Colonic mucosa (tissue), 4 donors: ENCODE results near the gene NUDCD2. TPM values are rescaled to one million over a fixed set of nuclear protein-coding genes. Genes with fewer than 3 reads are reported as not detected.

Experiments used
- DNase-seq: peaks from one replicate; pipeline ENCODE4 v3.0.0-alpha.2; 2020
- H3K27ac ChIP-seq: fragments of 200-600 bp; one replicate; pipeline ENCODE4 v1.8.0; 2021
- H3K27me3 ChIP-seq: fragments of 200-600 bp; one replicate; pipeline ENCODE4 v1.8.0; 2021
- H3K36me3 ChIP-seq: fragments of 200-600 bp; one replicate; pipeline ENCODE4 v1.8.0; 2021
- H3K4me1 ChIP-seq: fragments of 200-600 bp; one replicate; pipeline ENCODE4 v1.8.0; 2021; ENCODE audit warnings: mild to moderate bottlenecking
- H3K4me3 ChIP-seq: fragments of 200-600 bp; one replicate; pipeline ENCODE4 v1.8.0; 2021
- H3K9ac ChIP-seq, 2 donors: one replicate each; pipeline ENCODE4 v1.7.0; 2013; ENCODE audit warnings: control low read depth in 2 of 2, low read depth in 2 of 2, low read length in 2 of 2
- H3K9me3 ChIP-seq: fragments of 200-600 bp; one replicate; pipeline ENCODE4 v1.8.0; 2021
- intact Hi-C: fragments of 100-400 bp; cut with DNase I; formaldehyde crosslinking; loops from one replicate; pipeline ENCODE4 v1.14.1; 2022
- total RNA-seq, 2 donors: library from RNA; stranded (reverse); fragmentation: NEBNext Ultra II Directional in 1 of 2; extraction: Animal tissue kit (Norgen Biotek cat#: 25700) in 1 of 2; gene quantifications; one replicate each; pipeline ENCODE4 v1.2.1, GENCODE V29; 2021
- TF ChIP-seq, protein P1 (sequence below): fragments of 200-600 bp; IDR thresholded peaks from one replicate; pipeline ENCODE4 v1.8.0; 2022; ENCODE audit warnings: antibody characterized with exemption, mild to moderate bottlenecking
- donor health status: healthy.
- donor health status: DM: no; HTN: no; CAD: no.
- donor health status: DM: no; HTN: no; CAD: no.

NUDCD2 gene
- total RNA-seq, 2 donors from 2014 or later: 24.6 to 32.9 TPM

DNA sequence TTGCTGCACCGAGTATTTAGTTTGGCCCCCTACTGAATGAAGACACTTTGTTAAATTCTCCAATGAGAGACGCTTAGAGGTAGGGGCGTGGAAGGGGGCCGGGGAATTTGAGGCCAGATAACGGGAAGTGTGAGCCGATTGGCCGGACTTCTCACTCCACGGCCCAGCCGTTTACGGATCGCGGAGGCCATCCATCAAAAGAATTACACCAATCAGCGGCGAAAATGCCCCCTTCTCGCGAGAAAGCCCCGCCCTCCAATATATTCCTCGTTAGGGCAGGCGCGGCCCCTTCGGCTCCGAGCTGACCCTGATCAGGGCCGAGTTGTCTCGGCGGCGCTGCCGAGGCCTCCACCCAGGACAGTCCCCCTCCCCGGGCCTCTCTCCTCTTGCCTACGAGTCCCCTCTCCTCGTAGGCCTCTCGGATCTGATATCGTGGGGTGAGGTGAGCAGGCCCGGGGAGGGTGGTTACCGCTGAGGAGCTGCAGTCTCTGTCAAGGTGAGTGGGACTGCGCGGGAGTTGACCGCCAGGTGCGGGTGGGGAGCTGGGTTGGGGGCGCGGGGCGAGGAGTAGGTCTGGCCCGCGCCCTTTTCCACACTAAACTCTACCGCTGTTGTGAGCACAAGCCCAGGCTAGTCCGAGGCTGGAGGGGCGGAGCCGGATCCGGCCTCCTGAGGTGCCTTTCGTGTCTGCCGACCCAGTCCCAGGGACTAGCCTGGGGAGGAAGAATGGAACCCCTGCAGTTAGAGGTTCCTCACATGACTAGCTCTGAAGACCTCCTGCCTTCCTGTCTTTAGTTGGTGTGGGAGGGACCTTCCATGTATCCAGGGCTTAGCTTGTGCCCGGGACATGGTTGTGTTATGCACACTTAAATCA lies 22.4 kb downstream of the NUDCD2 start, which contains the start of gene CCNG1:
Gene CCNG1 (plus strand): TSS at position 287 of the 874 bp plus-strand sequence. CDS start 1,662 bp downstream, outside the sequence.
- peak within 1 kb of the TSS; percentile 81 for H3K4me3 ChIP-seq

DNA sequence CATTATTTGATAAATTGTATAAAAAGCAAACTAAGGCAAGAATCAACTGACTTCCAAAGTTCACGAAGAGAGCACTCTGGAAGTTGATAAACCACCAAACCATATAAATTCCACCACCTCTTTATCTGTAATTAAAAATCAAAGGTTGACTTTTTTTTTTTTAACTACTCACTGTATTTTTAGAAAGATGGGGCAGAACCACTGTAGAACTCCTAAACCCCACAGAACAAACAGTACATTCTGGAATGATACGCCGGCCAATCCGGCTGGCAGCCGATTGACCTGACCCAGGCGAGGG lies 22.9 kb downstream of the NUDCD2 start:
- DNase-seq: no peak
- no peaks in the 10 kb centered on the region for H3K27me3 ChIP-seq
- no peaks in the 10 kb centered on the region for H3K36me3 ChIP-seq
- H3K4me1 ChIP-seq: peaks cover 5% of the 10 kb centered on the region
- H3K9ac ChIP-seq: peak overlapping the region in 1 of 2 donors; percentile 98
- peak overlapping the region; percentile 81 for H3K4me3 ChIP-seq
- peak overlapping the region; percentile 86 for H3K27ac ChIP-seq
- TF ChIP-seq, protein P1, sequence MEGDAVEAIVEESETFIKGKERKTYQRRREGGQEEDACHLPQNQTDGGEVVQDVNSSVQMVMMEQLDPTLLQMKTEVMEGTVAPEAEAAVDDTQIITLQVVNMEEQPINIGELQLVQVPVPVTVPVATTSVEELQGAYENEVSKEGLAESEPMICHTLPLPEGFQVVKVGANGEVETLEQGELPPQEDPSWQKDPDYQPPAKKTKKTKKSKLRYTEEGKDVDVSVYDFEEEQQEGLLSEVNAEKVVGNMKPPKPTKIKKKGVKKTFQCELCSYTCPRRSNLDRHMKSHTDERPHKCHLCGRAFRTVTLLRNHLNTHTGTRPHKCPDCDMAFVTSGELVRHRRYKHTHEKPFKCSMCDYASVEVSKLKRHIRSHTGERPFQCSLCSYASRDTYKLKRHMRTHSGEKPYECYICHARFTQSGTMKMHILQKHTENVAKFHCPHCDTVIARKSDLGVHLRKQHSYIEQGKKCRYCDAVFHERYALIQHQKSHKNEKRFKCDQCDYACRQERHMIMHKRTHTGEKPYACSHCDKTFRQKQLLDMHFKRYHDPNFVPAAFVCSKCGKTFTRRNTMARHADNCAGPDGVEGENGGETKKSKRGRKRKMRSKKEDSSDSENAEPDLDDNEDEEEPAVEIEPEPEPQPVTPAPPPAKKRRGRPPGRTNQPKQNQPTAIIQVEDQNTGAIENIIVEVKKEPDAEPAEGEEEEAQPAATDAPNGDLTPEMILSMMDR: no peak
- intact Hi-C loops: no loop called here
- no peaks in the 10 kb centered on the region for H3K9me3 ChIP-seq

More for the DNA sequence above, 22.4 kb downstream of the NUDCD2 start, which contains the start of gene CCNG1:
- no peaks in the 10 kb centered on the region for H3K9me3 ChIP-seq
- no peaks in the 10 kb centered on the region for H3K27me3 ChIP-seq
- DNase-seq: peak; percentile 97
- peaks cover 5% of the 10 kb centered on the region for H3K4me1 ChIP-seq
- intact Hi-C loops: no loop called here
- TF ChIP-seq, protein P1: no peak
- peak within 1 kb of the TSS; percentile 86 for H3K27ac ChIP-seq
- H3K36me3 ChIP-seq: no peaks in the 10 kb centered on the region
- H3K9ac ChIP-seq: peak within 1 kb of the TSS; percentile 80 to 98

DNA sequence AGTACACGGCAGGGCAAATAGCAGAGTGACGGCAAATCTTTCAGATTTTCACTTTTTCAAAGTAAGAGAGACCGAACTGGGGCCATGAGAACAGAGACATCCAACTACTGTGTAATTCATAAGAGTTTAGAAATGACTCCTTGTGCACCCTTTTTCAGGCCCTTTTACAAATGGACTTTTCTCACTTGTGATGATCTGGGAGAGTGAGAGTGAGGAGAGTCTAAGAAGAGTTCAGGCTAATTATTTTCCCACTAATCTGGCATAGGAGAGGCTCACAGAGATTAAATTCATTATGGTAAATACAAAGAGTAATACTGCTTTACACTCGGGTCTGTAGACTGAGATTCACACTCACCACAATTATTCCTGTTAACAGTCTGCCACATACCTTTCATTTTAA lies 23.4 kb downstream of the NUDCD2 start:
- intact Hi-C loops: no loop called here
- Histone ChIP-seq H3K9me3 (no peaks in the 10 kb centered on the region), H3K36me3 (no peaks in the 10 kb centered on the region), H3K27me3 (no peaks in the 10 kb centered on the region), H3K4me3 (no peak overlapping the region), H3K27ac (peak overlapping the region; percentile 86), H3K4me1 (peaks cover 5% of the 10 kb centered on the region), H3K9ac (peak overlapping the region in 1 of 2 donors; percentile 98)
- TF ChIP-seq, protein P1: no peak
- DNase-seq: no peak

DNA sequence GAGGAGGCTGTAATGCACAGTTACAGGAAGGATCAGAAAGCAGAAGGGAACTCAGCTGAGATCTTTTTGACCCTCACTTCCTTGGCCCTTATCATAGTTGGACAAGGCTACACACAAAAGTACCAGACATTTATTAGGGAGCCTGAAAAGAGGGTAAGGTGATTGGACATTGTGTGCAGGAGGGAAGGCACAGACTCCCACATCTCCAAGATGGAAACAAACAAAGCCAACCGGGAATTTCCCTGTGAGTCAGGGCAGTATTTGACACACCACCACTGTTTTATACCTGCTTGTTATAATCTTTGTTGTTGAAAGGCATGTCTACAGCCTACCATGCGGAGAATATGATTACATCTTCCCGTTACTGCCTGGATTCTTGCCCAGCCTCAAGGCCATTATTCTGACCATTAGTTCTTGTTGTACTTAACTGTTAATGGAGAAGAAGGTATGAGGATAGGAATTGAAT lies 25.5 kb downstream of the NUDCD2 start:
- intact Hi-C loops: no loop called here
- no peaks in the 10 kb centered on the region for H3K4me1 ChIP-seq
- DNase-seq: peak; percentile 69
- no peaks in the 10 kb centered on the region for H3K36me3 ChIP-seq
- H3K9ac ChIP-seq: no peak overlapping the region
- no peaks in the 10 kb centered on the region for H3K9me3 ChIP-seq
- no peaks in the 10 kb centered on the region for H3K27me3 ChIP-seq
- TF ChIP-seq, protein P1: no peak
- H3K4me3 ChIP-seq: no peak overlapping the region
- peak overlapping the region; percentile 35 for H3K27ac ChIP-seq

DNA sequence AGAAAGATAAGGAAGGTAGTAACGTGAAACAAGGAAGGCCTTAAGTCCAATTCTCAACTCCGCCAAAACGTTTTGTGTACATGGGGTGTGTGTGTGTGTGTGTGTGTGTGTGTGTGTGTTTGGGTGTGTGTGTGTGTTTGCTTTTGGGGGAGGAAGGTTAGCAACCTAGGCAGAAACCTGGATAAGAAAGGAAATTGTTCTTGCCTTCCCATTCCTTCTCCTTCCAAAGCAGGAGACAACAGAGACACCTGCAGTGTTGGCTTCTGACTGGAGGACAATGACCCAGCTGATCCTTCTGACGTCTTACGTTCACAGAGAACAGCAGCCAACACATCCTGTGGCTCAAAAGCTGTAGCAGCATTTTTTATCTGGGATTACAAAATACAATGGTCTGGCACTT lies 26.6 kb downstream of the NUDCD2 start:
- peak; percentile 62 for DNase-seq
- H3K27ac ChIP-seq: peak overlapping the region; percentile 4
- TF ChIP-seq, protein P1: no peak

More for the DNA sequence above, 26.6 kb downstream of the NUDCD2 start:
- H3K9ac ChIP-seq: no peak overlapping the region
- no peaks in the 10 kb centered on the region for H3K27me3 ChIP-seq
- intact Hi-C loops: no loop called here
- H3K36me3 ChIP-seq: no peaks in the 10 kb centered on the region
- H3K9me3 ChIP-seq: no peaks in the 10 kb centered on the region
- H3K4me3 ChIP-seq: no peak overlapping the region
- no peaks in the 10 kb centered on the region for H3K4me1 ChIP-seq
